NK-92 treated with Interleukin-12 subunit alpha and Interleukin-12 subunit beta, amount 100 ng/mL, for 24 hours (cell line): ENCODE measurements around the gene METTL1.
A peak's percentile ranks its signal among the peaks of the same experiment; 100 is the strongest.
"Not testable (repeated sequence)": the region's sequence is repeated elsewhere in the genome, so short reads cannot be mapped to it uniquely, and the experiment has no call there.

Source experiments
- DNase-seq: peaks from one replicate; lab custom pipeline; 2025; lab: John Stamatoyannopoulos, UW

Gene METTL1

DNA sequence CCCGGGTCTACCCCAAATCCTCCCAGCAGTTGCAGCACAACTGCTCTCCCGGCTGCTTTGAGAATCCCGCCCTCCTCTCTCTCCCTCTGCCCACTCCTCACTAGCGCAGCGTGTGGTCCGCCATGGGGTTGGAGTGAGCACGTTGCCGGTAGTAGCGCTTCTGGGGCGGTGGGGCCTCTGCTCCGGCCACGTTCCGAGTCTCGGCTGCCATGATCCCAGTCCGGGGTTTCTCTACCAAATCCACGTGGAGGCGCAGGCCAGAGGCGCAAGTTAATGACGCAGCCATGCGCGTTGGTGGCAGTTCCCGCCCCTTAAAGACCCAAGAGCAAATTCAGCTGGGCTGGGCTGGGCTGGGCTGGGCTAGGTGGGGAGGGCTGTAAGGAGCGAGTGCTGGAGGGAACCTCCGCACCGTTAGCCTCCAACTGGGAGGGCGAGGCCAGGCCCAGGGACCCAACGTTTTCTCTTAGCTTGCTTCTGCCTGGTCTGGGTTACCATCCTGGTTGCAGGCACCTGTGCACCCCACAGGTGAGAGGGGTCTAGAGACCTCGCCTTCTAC, at the start of gene METTL1:
TSS of gene METTL1 (minus strand) at position 233 of the 556 bp plus-strand sequence. CDS start at position 211, 22 bp downstream.
- DNase-seq = peak; percentile 88

DNA sequence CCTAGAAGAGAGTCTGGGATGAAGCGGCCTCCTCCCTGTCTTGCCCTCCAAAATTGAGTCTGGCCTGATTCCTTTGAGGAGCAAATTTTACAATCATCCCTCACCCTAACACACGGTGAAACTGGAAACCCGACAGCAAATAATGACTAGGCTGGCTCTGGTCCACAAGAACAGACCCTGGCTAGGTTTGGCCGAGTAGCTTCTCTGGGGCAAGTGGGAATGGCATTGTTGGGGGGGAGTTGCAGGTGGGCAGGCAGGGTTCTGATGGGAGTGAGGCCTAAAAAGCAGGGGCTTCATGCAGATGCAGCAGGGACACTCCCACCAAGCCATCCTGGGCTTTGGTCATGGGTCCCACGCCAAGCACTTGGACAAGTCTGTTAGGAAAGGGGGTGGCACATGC, 49.1 kb upstream of the METTL1 start:
- not testable (repeated sequence) for DNase-seq

DNA sequence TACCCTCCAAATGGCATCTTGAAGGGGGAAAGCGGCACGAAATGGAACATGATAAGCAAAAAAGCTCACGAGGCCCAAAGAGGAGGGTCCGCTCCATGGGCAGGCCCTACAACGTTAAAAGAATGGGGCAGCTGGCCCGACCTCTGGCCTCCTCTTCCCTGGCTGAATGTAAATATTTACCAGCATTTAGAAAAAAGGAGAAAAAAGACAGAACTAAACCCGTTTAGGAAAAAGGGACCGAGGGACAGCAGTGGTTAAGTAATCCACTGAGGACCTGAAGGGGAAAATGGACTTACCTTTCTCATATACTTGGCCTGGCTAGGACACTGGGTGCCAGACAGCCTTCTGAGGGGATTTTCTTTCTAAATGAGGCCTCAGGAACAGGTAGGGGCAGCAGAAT, 48.2 kb upstream of the METTL1 start:
- not testable (repeated sequence) for DNase-seq

DNA sequence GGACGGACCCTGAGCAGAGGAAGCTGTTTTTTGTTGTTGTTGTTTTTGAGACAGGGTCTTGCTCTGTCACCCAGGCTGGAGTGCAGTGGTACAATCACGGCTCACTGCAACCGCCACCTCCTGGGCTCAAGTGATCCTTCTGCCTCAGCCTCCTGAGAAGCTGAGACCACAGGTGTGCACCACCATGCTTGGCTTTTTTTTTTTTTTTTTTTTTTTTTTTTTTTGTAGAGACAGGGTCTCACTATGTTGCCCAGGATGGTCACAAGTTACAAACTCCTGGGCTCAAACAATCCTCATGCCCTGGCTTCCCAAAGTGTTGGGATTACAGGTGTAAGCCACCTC, 46.1 kb upstream of the METTL1 start:
- not testable (repeated sequence) for DNase-seq

DNA sequence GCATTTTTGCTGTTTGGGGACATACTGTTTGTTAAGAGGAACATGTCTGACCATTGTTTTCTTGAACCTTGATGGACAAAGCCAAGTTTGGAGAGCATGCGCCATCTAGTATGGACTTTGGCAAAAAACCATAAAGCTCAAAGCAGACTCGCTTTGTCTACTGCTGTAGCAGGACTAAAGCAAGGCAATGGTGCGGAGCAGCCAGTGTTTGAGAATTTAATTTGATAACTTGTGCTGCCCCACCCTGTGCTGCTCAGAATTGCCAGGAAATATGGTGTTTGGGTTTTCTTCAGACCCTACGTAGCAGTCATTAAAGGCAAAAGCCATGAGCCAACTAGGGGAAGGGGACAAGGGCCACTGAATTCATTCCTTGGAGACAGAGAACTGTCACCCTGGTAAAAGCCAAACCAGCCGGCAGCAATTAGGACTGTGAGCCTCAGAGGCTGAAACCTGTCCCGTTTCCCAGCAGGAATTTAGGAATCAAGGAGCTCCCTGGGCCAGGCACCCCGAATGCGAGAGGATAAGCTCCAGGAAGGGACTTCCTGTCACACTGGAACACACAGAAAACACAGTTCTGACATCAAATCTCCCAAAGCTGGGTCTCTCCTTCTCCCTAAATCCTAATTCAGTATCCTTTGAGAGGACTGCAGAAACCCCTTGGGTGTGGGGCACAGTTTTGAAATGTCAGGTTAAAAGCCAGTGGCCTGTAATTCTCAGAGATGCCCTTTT, 45.5 kb upstream of the METTL1 start:
- no peak for DNase-seq

DNA sequence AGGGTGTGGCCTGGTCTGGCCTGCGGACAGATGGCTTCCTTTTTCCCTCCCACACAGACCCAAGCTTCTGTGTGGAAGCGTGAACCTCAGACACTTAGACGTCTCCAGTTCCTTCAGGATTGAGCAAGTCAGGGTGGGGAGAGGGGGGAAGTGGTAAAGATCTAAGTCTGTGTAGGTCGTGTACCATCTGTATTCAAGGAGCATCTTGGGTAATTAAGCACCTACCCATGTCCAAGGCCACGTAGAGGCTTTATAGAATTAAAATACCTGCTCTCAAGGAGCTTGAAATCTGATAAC, 44.9 kb upstream of the METTL1 start:
- no peak for DNase-seq

DNA sequence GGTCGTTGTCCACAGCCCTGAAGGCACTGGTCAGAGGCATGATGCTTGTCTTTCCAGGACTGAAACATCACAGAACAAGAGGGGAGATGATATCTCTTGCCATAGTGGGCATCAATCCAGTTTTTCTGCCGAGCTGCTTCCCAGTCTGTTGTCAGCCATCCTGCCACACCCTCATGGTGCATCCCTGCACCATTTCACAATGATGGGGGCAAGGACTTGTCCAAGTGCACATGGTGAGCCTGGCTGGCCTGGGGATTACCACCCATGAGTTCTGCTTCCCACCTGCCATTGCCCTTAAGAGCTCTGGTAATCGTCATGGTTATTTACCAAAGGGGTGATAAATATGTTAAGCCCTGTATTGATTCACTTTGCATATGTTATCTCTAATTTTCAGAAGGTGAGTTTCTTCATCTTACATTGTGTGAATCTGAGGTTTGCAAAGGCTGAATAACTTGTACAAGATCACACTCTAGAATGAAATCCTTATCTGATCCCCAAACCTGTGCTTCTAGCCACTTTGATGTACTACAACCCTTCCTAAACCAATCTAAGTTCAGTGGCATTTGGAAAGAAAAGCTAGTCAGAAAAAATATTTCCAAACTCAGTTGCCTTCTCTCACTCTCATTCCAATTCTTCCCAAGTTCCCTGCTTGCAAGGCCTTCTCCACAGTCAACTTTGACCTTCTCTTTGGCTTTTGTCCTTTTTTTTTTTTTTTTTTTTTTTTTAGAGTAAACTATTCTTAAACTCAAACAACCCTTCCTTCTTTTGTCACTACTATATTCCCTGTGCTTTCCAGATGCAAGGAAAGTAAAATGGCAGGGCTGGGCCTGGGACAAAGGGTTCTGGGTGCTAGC, 44.3 kb upstream of the METTL1 start:
- no peak for DNase-seq

DNA sequence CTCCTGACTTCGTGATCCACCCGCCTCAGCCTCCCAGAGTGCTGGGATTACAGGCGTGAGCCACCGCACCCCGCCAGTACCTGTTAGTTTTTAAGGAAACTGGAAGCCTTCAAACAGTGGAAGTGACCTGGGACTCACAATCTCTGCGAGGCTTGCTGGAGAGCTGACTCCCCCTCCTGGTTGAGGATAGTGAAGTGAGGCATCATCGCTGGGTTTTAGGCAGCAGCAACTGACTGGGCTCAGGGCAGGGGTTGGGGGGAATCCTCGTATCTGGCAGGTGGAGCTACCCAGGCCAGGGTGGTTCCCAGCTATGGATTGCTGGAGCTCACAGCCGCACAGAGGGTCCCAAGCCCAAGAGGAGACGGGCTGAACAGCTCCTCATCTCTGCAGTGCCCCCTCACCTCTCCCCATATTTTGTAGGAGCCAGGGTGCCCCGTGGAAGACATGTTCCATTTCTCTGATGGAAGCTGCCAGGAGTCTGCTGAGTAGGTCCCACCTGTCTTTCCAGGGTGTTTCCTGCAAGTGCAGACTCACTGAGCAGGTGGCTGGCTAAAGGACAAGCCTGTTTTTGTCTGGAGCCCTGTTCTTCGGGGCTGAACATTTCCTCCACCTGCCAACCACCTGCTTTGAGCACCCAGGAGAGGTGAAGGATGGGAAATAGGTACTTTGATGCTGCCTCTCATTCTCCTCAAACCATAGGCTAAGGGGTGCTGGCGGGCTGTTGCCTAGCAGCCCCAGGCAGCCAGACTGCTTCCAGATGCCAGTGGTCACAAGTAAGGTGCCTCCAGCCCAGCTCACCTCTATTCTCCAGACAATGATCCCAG, 43.5 kb upstream of the METTL1 start:
- no peak for DNase-seq

DNA sequence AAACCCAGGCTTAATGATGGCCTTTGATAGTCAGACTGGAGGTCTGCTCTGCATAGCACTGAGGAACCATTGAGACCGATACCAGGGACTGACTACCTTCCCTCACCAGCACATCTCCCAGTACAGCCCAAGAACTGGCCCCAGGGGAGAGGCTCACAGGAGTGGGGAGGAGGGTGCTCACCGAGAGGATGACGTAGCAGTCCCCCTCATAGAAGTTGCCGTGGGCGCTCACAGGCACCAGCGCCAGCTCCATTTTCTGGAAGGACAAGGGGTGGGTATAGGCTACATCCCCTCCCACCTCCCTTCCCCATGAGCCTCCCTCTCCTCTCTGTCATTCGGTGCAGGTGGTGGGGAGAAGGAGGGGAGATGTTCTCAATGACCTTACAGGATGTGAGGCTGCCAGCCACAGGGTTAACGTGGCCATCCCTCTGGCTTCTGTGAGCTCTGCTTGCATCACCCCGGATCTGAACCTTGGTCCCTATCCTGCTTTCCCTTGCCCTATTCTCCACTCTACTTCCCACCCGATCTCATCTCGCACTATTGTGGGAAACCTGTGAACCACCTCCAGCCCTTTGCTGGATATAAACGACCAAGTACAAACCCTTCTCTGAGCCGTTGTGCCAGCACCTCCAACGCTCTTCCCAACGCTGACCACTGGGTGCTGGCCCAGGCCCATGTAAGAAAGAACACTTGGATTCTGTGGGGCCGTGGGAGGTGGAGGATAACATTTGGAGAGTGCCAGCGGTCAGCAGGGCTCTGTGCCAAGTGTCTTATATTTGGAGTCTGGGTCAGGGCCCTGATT, 42.3 kb upstream of the METTL1 start:
- no peak for DNase-seq

DNA sequence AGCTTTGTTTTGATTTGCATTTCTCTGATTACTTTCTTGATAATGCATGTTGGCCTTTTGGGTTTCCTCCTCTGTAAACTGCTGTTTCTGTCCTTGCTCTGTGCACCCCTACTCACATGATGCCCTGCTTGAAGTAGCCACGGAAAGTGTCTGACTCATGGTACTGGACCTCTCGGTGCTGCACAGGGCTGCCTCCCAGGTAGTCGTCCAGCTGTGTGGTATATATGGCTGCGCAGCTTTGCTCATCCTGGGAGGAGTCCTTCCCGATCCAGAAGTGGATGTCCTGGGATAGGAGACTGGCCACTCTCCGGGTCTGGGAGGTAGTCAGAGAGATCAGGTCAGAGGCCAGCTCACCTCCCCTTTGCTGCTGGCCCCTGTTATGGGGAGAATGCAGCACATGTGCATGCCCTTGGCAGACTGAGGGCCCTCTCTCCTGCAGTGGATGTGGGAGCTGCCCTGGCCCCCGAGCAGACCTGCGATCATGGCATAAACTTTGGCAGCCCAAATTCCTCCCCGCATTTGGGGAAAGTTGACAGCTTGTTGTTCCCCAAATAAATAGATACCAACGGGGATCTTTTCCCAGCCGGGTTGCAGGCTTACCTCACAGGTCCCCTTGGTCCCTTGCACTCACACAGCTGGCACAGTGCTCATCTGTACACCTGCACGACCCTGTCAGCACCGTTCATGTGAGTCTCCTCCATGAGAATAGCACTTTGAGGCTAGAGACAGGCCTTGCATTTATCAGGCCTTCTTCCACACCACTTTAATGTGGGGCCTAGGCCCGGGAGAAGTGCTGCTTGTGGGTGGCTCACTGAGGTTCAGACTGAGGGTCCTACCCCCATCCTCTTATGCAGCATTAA, 41.4 kb upstream of the METTL1 start:
- DNase-seq = no peak

DNA sequence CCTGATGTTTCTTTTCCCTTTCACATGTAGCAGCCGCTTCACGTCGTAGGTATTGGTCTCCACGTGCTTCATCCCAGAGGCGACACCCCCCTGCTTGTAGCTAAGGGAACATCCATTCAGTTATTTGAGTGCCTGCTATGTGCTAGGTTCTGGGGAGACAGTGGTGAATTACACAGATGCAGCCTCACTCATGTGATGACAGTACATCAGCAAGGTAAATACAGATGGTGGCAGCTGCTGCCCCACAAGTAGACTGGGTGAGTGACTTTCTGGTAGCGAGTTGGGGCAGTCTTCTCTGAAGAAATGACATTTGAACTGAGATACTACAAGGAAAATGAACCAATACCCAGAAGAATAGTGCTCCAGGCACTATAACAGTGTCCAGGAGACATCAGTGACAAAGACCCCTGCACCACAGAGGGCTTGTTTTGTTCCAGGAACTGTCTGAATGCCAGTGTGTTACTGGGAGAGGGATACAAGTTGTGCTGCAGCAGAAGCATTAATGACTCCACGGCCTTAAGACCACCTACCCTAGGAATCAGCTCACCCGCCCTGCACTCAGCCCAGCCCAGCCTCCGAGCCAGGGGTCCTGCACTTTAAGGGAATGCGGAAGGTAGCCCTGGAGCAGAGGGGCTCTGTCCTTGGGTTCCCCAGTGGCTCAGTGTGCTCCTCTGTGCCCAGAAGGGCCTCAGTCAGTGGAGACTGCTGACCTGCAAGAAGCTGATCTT, 39.3 kb upstream of the METTL1 start:
- DNase-seq = no peak

DNA sequence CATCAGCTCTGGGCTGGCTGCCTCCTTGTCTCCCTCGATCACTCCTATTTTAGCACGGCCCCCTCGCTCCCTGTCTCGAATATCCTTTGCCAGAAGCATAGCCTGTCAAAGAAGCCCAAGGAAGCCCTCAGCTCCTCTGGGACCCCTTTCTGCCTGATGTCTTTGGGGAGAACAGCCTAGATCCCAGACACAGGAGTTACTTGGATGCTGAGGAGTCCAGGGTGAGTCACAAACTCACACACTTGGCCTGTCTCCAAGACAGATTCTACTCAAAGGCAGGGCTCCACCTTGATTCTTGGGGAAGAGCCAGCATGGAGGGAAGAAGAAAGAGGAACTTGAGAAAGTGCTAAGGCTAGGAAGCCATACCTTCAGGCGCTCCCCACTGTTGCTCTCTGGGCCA, 38.5 kb upstream of the METTL1 start:
- no peak for DNase-seq

DNA sequence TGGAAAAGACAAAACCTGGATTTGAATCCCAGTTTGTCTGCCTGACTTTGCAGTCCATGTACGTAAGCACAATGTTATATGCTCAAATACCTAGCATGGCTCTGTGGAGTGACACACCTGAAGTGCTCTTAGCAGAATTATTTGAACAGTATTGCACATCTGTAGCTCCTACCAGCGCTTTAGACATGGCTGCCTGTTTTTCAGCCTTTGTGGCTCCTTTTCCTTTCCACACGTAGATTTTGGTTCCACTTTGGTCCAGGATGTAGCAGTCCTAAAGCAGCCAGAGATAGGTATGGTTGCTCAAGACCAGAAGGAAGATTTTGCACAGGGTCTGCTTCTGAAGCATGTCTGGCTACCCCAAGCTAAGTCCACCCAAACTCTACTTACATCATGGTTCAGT, 37.5 kb upstream of the METTL1 start:
- DNase-seq = no peak

DNA sequence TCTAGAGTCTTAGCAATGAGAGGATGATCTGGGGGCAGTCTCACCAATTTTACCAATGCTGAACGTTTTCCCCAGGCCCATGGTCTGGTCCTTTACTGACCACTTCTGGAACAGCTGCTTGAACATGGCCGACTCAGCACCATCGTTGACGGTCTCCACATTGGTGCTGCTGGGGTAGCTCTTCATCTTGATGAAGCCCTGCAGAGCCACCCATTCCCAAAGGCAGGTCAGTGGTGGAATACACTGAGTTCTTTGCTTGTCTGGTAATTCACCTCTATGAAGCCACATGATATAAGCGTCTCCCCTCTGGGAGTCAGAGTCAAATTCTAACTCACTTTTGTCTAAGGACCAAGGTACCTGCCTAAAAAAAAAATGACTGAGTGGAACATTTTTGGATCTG, 36.4 kb upstream of the METTL1 start:
- DNase-seq = no peak

DNA sequence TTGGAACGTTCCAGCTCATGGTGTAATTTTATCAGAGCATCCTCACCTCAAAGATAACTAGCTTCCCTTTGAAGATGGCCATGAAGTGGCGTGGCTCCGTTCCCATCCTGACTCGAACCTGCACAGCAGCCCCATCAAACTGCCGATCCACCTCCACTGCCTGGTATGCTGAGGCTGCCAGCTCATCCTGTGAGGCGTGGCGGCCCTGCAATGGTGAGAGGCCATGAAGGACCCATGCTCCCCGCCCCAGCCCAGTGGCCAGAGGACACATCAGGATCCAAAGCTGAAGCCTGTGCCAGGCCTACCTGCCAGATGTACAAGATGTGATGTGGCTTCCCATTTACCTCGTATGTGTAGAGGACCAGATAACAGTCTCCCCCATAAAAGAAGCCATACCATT, 35.4 kb upstream of the METTL1 start:
- DNase-seq = no peak

DNA sequence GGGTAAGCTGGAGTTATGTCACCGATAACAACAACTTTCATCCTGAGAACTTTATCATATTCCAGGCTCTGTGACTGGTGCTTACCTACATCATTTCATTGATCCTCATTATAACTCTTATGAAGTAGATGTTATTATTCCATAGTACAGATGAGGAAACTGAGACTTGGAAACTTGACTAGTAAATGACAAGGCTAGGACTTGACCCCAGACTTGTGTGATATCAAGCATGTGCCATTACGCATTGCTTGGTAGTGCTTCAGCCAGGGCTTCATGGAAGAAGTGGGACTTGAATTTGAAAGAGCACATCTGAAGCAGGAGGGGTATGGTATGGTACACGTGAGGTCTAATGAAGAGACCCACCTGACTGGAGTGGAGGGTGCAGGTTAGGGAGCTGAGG, 34.8 kb upstream of the METTL1 start:
- DNase-seq = no peak

DNA sequence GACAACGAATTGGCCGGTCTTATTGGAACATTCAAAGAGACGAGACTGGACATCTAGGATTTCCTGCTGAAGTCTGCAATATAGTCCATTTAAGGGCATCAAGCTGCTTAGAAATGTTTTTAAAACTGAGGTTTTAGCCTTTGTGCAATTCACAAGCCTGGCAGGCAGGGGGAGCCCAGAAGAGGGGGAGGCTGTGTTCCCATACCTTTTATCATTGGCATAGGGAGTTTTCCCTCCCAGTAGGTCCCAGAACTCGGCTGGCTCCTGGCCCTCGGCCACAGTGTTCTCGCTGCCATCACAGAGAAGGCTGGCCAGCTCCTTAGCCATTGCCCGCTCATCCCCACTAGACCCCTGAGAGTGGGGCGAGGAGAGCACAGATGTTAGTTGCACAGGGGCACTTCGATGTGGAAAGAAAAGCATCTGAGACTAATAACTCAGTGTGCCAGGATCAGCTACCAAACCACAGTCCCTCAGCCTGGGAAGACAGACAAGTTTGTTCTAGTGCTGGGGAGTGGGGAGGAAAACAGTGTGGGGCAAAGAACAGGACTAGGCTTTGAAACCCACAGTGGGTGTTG, 31.5 kb upstream of the METTL1 start:
- no peak for DNase-seq

DNA sequence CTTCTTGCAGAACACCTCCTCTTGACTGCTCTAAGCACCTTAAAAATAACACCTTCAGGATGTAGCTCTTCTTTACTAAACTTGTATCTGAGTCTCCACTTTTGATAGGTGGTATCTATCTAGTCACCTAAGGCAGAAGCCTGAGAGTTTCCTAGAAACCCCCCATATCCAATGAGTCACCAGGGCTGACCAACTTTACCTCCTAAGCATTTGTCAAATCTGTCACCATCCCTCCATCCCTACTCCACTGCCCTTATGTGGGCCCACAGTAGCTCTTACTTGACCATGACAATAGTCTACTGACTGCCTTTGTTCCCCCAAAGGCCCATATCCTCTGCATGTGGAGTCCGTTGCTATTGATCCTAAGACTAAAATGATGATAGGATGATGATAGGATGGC, 30.7 kb upstream of the METTL1 start:
- DNase-seq = no peak

DNA sequence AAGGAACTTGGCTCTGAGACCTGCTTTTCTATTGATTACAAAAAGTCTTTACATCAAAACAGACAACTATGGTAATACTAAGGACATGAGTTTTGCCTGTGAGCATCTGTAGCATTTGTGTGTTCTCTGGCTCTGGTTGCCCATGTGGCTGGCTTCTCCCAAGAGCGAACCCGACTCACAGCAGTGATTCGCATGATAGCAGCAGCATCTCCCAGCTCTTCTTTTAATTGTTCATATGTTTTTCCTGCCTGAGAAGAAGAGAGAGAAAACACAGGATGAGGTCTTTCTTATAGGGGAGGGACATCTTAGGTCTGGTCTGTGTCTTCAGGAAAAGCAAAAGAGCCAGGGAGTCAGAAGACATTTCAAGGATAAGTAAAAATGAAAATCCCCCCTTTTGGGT, 29.1 kb upstream of the METTL1 start:
- DNase-seq = no peak

DNA sequence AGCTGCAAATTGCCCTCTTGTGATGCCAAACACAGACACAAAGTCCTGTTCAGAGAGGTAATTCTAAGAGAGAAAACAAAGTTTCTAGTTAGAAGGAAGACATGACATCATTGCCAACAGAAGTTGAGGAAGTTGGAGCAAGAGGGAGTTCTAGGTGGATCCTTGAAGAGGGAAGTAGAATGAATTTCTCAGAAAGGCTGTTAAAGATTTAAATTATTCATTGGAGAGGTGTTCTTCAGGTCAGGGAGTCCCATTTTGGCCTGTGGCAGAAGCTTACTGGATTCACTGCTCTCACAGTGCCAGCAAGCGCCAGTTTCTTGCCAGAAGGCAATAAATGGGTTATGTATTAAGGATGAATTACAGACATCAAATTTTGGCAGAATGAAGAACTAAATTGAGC, 26.0 kb upstream of the METTL1 start:
- DNase-seq = no peak
